ENCODE results near the gene ADSS1.

DNA sequence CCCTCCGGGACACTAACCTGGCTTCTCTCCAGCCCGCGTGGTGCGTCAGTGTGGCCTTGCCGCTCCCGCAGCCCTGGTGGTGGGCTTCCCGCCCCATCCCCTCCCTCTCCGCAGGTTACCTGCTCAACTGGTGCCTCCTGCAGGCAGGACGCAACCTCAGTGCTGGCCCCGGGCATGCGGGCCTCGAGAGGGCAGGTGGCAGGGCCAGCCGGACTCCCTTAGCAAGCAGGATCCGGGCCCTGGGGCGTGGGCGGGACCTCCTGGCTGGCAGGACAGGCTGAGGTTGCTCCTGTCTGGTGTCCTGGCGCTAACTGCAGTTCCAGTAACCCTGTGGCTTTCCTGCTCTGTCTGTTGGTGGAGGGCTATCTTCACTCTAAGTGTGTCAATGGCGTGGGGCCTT lies 8.6 kb upstream of the ADSS1 start:
- TF ChIP-seq POLR2A (IDR thresholded peaks at IDR 0.05) (no peak), POLR2AphosphoS5 (IDR thresholded peaks at IDR 0.05) (no peak)
- TF ChIP-seq, protein P1, sequence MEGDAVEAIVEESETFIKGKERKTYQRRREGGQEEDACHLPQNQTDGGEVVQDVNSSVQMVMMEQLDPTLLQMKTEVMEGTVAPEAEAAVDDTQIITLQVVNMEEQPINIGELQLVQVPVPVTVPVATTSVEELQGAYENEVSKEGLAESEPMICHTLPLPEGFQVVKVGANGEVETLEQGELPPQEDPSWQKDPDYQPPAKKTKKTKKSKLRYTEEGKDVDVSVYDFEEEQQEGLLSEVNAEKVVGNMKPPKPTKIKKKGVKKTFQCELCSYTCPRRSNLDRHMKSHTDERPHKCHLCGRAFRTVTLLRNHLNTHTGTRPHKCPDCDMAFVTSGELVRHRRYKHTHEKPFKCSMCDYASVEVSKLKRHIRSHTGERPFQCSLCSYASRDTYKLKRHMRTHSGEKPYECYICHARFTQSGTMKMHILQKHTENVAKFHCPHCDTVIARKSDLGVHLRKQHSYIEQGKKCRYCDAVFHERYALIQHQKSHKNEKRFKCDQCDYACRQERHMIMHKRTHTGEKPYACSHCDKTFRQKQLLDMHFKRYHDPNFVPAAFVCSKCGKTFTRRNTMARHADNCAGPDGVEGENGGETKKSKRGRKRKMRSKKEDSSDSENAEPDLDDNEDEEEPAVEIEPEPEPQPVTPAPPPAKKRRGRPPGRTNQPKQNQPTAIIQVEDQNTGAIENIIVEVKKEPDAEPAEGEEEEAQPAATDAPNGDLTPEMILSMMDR (IDR thresholded peaks at IDR 0.05): no peak
